HuH-7.5 (cell line): ENCODE data around the gene SCML1.
A peak's percentile ranks its signal among the peaks of the same experiment; 100 is the strongest.
"Not testable (repeated sequence)": the region's sequence is repeated elsewhere in the genome, so short reads cannot be mapped to it uniquely, and the experiment has no call there.

ENCODE experiments used
- DNase-seq: peaks from one replicate; pipeline ENCODE4 v3.0.0; 2011; ENCODE audit warnings: low spot score

SCML1 gene

DNA sequence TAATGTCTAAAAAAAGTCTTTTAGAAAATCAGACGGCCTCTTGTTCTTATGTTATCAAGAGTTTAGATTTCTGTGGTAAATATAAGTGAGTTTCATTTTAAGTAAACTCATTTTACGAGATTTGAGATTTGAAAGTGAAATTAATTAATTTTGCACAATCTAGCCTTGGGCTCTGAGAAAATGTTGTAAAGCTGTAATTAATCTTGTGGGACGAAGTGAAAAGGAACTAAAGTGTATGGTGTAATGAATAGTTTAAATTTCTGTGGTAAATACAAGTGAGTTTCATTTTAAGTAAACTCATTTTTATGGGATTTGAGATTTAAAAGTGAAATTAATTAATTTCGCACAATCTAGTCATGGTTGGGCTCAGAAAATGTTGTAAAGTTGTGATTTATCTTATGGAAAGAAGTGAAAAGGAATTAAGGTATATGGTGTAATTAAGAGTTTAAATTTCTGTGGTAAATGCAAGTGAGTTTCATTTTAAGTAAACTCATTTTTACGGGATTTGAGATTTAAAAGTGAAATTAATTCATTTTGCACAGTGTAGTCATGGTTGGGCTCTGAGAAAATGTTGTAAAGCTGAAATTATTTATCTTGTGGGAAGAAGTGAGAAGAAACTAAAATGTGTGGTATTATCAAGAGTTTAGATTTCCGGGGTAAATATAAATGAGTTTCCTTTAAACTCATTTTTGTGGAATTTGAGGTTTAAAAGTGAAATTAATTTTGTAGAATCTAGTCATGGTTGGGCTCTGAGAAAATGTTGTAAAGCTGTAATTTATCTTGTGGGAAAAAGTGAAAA lies 1.6 kb downstream of the SCML1 start:
- no peak for DNase-seq

DNA sequence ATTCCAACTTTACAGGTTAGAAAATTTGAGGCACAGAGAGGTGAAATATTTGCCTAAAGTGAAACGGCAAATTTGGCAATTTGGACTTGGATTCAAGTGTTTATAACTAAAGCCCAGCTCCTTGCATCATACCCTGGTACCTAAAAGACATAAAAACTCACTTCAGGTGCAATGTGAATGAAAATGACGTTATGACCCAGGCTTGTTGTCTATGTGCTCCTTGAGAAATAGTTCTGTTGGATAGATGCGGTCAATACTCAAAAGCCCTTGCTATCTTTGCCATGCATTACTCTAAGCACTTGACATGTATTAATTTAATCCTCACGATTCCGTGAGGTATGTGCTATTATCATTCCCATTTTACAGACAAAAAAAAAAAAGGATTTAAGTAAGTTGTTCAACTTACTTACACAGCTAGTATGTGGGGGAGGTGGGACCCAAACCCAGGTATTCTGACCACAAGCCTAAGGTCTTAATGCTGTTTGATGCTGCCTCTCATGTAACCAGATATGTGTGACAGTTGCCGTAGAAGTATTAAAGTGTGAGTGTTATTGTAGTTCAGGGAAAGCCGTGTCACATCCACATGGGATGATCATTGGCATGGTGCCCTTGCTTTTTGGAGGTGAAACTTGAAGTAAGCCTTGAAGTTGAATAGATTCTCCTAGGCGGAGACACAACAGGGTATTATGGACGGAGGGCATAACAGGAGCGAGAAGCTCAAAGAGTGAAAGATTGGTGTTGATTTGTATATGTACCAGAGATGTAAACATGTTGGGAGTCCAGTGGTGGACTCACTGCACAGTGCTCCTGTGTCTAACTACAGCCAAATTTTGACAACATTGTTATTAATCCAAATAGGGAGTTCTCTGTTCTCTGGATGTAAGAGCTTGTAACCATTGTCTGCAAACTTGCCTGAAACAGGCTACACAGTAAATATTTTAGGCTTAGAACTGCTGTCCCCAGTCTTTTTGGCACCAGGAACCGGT lies 3.1 kb downstream of the SCML1 start:
- DNase-seq, result no peak

DNA sequence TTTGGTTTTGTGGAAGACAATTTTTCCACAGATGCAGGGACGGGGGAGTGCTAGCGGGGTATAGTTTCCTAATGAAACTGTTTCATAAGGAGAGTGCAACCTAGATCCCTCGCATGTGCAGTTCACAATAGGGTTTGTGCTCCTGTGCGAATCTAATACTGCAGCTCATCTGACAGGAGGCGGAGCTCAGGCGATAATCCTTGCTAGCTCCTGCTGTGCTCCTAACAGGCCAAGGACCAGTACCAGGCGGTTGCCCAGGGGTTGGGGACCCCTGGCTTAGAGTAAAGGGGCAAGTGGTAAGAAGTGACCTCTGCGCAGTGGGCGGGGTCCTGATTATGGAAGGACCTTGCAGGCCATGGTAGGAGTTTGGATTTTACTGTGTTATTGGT lies 3.8 kb downstream of the SCML1 start:
- DNase-seq, result no peak

DNA sequence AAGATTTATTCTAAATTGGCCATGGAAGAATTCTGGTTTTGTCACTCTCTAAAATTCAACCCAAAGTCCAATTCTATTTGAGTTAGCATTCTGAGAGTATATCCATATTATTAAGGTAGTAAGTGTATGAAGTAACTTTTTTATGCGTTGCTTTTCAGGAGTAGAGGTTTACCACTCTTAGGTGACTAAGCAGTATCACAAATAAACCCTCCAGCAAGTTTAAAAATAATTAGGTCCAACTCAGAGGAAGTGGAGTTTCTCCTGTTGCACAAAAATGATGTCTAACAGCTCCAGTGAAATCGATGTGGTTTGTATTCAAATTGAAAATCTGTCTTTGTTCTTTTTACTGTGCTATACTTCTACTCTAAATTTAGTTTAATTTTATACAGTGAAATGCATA lies 6.6 kb downstream of the SCML1 start:
- DNase-seq, result no peak

DNA sequence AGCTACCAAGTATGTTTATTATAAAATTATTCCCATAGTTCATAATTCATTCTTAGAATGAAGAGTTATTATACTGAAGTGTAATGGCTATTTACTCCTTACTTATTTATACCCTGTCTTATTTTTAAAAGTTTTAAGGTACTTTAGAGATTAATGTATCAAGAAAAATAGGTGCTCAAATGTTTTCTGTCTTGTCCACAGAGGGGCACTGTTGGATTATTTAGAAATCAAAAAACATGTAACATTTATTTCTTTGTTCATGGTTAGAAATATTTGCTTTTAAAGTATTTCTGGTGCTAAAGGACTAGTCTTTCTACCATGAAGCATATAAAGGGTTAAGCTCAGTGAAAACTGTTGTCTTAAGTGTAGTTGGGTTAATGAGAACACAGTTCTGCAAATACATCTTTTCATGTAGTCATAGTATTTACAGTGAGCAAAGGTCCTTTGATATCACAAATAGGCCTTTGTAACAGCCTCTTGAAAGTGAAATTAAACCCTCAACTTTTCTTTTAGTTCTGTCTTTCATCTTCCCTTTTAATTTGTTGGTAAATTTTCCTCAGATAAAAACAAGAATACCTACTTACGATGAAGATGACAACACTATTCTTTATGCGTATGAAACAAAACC lies 7.7 kb downstream of the SCML1 start:
- DNase-seq, result no peak

DNA sequence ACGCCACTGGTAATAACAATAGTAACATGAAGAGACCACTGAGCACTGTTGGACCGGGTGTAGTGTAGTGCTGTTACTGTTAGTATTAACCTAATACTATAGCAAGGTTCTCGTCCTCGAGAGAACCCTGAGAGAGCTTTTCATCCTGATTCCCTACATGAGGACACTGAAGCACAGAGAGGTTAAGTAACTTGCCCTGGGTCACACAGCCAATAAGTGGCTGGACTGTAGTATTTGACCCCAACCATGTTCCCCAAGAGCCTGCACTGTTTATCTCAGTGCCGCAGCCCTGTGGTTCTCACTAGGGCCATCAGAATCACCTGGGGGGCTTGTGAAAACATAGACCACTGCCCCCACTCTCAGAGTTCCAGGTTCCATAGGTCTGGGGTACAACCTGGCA lies 10.4 kb downstream of the SCML1 start:
- DNase-seq, result no peak

DNA sequence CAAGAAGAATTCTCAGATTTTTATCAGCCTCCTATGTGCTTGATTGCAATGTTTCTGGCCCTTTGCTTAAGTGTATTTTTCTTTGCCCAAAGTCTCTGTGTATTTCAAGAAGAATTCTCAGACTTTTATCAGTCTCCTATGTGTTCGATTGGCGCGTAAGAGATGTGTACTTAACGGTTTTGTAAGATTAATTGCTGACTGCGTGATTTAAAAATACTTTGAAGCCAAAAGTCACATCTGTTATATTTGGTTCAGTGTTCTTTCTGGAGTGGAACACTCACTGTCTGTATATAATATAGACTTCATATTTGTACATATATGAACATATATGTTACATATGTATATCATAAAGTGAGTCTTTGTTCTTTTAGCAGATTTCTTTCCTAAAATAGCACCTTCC lies 11.4 kb downstream of the SCML1 start:
- no peak for DNase-seq

DNA sequence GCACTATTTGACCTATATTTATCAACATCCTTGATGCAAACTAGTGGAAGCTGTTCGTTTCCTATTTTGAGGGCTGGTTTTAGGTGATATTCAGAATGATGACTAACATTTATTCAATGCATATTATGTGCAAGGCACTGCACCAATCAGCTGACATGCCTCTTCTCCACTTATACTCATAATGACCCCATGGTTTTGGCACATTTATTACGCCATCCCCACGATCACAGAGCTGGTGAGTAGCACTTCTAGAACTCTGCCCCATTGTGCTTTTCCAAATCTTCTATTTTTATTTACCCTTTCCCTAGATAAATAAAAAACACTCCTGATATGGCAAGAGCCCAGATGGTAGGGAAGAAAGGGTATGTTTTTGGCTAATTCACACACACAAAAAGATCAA lies 13.1 kb downstream of the SCML1 start:
- DNase-seq, result no peak

DNA sequence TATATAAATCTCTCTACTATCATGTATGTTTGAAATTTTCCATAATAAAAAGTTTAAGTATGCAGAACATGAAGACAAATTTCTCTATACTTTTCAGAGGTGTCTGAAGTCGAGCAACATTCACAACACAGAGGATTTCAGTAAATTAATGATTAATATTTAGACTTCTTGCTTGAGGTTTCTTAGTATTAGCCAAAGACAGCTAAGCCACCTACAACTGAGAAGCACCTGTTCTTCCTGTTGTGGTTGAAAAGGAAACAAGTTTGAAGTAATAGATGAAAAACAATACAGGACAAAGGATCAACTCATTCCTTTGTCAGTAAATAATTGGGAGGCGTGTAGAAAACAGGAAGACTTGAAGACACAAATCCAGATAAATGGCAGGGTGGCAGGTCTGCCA lies 21.1 kb downstream of the SCML1 start:
- no peak for DNase-seq

DNA sequence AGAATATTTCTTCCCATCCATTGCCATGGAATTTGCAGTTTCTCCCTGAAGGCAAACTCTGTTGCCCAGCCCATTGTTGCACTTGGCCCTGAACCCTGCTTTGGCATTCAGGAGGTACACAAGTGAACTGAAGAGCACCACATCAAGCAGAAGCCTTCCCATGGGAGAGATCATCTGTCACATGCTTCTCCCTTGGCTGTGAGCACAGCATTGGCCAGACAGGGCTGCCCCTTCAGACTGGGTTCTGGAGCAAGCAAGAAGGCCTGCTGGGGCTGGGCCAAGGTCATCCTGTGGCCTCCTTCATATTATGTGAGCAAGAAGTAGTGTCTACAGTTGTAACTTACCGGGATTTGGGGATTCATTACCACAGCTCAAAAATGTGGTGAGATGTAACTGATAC lies 22.7 kb downstream of the SCML1 start:
- no peak for DNase-seq

DNA sequence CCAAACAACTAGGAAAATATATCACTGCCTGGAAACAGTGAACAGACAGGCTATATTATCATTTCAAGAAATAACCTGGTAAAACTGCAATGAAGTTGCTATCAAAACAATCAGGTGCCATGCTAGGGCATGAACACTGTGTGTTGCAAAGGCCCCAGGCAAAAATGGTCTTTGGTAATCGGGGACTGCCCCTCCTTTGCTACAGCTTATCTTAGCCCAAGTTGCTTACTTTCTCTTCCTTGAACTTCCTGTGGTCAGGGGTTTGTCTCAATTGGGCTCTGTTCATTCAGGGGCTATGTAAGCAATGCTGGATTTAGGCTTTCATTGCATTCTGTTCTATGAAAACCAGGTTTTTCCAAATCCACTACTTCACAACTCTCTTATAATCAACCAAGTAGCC lies 30.4 kb downstream of the SCML1 start:
- no peak for DNase-seq

DNA sequence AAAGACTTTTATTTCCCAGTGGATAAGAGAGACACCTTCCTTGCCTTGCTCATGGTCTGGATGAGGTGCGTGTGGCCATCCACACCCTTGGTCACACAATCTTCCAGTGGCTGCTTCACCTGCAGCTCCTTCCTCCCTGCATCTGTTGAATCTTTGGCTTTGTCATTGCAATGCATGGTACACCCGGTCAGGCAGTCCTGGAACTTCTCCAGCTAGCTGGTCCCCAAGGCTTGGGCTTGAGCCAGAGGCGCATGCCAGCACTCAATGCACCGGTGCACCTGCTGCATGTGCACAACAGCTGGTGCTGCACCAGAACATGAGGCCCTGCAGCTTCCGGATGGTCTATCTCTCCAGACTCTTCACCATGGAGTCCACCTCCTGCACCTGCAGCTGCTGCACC lies 31.7 kb downstream of the SCML1 start:
- no peak for DNase-seq

DNA sequence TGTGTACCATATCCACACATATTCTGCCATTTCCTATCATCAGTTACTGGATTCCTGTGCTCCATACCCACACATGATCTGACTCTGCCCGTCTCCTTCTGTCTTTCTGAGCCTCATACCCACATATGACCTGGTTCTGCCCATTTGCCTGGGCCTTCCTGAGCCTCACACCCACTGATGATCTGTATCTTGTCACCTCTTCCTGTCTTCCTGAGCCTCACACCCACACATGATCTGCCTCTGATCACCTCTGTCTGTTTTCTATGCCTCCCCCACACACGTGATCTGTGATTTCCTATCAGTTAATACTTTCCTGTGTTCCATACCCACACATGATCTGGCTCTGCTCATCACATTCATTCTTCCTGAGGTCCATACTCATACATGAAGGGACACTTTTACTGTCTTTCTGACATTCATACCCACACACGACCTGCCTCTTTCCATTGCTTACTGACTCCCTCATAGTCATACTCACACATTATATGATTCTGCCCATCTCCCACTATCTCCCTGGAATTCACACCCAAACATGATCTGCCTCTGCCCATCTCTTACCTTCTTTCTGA lies 32.5 kb downstream of the SCML1 start:
- no peak for DNase-seq

DNA sequence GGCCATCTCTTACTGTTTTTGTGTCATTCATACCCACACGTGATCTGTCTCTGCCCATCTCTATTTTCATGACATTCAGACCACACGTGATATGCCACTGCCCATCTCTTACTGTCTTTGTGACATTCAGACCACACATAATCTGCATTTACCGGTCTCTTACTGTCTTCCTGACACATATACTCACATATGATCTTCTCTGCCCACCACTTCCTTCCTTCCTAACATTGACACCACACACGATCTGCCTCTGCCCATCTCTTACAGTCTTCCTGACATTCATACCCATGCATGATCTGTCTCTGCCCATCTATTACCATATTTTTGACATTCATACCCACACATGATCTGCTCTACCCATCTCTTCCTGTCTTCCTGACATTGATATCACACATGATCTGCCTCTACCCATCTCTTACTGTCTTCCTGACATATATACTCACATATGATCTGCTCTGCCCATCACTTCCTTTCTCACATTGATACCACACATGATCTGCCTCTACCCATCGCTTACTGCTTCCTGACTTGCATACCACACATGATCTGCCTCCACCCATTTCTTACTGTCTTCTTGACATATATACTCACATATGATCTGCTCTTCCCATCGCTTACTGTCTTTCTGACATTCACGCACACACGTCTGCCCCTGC lies 36.1 kb downstream of the SCML1 start:
- no peak for DNase-seq

DNA sequence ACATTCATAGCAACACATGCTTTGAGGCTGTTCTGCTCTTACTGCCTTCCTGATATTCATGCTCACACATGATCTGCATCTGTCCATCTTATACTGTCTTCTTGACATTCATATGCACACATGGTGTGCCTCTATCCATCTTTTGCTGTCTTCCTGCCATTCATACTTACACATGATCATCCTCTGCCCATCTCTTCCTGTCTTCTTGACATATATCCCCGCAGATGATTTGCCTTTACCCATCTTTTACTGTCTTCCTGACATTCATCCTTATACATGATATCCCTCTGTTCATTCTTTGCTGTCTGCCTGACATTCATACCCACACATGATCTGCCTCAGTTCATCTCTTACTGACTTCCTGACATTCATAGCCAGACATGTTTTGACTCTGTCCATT lies 36.8 kb downstream of the SCML1 start:
- no peak for DNase-seq

DNA sequence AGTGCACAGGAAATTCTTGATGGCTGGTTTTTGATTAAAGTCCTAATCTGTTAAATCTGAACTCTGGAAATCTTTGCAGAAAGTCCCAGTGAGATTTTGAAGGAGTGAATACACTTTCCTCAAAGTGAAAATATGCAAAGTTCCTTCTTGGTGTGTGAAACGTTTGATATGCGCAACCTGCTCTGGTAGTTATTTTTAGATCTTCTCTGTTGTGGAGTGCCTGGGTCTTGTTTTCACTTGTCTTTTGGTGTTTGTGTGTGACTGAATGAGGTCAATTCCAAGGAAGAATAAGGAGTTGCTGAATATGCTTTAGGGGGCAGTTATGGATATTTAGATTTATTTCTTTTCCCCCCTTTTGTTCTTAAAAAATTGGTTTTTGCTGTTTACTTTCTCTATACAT lies 41.7 kb downstream of the SCML1 start:
- DNase-seq, result no peak

DNA sequence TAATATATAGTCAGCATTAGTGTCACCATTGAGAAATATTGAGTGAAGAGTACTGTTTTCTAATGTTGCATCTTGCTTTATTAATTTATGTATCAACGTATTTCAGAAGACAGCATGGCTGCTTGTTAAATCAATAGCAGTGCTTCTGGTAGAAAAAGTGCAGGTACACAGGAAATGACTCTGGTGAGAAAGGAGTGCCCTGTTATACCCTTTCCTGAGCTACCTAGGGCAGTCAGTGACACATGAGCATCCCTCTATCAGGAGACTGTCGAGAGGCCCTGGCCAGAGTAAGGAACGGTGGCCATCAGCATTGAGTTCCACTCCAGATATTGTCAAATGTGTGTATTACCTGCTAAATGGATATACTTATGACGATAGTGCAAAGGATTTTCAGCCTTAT lies 42.1 kb downstream of the SCML1 start:
- no peak for DNase-seq

DNA sequence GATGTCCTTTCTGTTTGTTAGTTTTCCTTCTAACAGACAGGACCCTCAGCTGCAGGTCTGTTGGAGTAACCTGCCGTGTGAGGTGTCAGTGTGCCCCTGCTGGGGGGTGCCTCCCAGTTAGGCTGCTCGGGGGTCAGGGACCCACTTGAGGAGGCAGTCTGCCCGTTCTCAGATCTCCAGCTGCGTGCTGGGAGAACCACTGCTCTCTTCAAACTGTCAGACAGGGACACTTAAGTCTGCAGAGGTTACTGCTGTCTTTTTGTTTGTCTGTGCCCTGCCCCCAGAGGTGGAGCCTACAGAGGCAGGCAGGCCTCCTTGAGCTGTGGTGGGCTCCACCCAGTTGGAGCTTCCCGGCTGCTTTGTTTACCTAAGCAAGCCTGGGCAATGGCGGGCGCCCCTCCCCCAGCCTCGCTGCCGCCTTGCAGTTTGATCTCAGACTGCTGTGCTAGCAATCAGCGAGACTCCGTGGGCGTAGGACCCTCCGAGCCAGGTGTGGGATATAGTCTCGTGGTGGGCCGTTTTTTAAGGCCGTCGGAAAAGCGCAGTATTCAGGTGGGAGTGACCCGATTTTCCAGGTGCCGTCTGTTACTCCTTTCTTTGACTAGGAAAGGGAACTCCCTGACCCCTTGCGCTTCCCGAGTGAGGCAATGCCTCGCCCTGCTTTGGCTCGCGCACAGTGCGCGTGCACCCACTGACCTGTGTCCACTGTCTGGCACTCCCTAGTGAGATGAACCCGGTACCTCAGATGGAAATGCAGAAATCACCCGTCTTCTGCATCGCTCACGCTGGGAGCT lies 49.5 kb downstream of the SCML1 start:
- not testable (repeated sequence) for DNase-seq

DNA sequence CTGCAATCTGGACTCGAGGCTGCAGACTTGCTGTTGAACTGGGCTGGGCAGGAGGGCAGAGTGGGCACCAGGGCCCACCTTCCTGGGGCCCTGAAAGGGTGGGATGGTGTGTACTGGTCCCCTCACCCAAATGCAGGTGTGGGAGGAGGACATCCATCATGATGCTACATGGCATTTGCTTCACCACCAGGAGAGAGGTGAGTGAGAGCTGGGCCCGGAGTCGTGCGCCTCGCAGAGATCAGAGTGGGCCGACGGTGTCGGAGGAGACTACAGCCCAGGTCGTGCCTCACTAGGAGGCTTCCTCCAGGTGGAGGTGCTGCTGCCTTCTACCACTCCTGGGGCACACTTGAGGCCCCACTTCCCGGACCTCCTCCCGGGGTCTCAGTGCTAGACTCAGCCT lies 50.3 kb downstream of the SCML1 start:
- DNase-seq, result no peak

DNA sequence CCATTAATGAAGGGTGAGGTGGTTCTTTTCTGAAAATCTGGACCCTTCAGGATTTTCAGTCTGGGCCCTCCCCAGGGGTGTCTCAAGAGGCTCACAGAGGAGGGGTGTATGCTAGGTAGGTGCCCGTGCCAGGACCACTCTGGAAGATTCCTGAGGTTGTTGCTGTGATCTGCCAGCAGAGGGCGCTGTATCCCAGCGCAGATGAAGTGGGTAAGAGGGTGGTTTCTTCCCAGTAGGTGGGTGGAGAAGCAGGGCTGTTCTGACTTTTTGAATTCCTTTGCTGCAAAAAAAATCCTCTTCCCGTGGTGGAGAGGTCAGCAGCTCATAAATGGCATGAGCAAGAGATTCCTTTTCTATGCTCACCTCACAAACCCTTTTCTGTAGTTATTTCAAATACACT lies 51.1 kb downstream of the SCML1 start:
- DNase-seq, result peak; percentile 44

DNA sequence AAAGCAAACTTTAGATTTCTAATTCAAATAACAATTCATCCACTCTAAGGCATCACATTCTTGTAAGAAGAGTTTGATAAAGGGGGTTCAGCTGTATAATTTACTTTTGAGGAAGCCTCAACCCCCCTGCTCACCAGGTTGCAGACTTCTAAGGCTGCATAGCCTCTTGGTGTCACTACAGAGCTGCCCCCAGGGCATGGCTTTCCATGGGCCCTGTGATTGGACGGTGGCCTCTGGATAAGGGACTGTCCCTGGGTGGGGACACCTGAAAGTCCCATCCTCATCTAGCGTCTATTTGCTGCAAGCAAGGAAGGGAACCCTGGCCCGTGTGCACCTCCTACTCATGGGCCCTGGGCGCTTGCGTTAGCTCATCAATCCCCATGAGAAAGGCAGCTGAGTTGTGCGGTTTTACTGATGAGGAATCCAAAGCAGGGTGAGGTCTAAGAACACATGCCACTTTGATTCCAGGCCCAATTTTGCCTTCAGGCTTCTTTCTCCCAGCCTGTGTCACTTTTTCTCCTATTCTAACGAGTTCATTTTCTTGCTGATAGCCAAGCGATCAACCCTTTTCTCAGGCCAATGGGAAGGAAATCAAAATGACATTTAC lies 51.8 kb downstream of the SCML1 start:
- no peak for DNase-seq
